CD4-positive, alpha-beta T cell treated with Interleukin-6 at 100 ng/mL for 8 hours (primary cell): Measurements from ENCODE around the gene SYT2.
"Not testable (repeated sequence)": the region's sequence is repeated elsewhere in the genome, so short reads cannot be mapped to it uniquely, and the experiment has no call there.

Source experiments
- DNase-seq: peaks from one replicate; pipeline ENCODE4 v3.0.0-alpha.2; 2020; ENCODE audit warnings: mixed read lengths, low spot score

The SYT2 gene

DNA sequence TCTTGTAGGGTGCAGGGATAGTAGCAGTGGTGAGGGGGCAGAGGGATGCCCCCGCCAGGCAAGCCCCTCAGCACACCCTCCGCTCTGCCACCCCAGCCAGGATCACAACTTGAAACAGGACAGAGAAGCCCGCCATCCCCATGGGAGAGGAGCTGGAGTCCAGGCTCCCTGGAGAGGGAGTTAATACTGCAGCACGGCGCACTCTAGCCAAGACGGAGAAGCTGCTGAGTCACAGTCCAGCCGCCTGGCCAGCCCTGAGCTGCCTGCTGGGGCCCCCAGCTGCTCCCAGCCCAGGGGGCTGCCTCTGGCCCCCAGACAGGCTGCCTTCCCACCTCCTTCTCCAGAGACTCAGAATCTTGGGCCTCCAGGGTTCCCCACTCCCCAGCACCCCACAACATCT is 87.2 kb downstream of the SYT2 start:
- DNase-seq = no peak

DNA sequence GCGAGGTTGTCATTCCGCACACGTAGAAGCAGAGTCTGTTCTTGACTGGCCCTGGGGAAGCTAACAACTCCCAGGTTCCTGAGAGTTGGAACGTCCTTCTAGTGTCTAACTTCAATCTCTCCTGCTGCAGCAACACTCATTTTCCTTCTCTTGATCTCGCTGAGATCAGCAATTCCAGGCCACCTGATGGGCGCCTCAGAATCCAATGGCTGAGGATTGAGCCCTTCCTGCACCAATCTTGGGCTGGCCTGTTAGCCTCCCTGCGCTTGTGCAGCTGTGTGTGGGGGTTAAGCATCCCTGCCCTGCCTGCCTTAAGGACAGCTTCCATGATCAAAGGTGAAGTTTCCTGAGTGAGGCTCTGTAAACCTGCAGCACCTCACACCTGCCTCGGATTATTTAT is 87.9 kb downstream of the SYT2 start:
- no peak for DNase-seq

DNA sequence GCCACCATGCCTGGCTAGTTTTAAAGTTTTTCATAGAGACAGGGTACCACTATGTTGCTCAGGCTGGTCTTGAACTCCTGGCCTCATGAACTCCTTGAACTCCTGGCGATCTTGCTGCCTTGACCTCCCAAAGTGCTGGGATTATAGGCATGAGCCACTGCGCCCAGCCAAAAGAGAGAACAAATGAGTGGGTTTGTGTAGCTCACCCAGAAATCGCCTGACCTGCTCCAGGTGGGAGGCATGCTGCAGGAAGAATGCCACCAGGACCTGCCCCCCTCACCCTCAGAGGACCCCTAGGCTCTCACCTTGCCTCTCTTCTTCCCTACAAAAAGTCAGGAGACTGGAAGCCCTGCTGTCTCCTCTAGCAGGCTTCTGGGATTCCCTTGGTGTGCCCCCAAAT is 88.8 kb downstream of the SYT2 start:
- DNase-seq = no peak

DNA sequence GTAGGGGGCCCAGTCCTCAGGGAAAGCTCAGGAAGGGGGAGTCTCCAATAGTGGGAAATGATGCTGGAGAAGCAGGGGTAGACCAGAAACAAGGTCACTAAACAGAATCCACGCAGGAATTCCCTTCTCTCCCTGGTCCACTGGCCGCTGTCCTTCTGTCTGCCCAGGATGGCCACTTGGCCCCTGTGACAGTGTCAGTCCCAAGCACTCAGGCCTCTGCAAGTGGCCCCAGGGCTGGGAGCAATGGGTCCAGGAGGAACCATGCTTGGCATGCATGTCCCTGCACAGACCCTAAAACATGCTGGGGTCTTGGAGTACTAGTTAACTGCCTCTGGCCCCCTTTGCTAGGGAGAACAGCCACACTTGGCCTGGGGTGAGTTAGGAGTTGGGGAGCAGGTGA is 90.2 kb downstream of the SYT2 start:
- not testable (repeated sequence) for DNase-seq

DNA sequence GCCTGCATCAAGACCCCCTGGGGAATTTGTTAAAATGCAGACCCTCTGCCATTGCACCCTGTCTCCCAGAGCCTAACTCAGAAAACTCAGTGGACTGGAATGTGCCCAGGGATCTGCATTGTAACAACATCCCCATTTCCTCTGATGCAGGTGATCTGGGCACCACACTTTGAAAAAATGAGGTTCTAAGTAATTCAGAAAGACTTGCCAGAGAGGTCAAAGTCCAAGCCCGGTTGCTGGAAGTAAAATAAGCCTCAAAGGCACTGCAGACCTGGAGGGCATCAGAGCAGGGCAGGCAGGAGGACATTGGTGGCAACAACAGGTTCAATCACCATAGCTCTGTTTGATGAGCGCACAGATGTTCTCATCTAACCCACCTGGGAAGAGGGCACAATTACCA is 90.7 kb downstream of the SYT2 start:
- DNase-seq = no peak

DNA sequence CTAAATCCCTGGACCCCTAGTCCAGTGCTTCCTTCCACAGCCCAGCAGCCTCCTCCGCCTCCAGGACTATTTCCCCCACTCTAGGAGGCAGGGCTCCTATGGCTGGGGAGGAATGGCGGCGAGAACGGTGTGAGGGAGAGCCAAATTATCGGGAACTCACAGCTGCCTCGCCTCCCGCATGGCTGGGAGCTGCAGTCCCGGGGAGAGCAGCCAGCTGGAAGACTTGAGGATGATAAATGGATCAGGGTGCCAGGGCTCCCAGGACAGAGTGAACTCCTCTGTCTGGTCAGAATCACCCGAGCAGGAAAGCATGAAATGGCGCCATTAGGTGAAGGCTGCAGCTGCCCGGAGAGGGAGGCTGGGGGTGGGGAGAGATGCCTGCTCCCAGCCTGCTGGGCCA is 91.2 kb downstream of the SYT2 start:
- not testable (repeated sequence) for DNase-seq

DNA sequence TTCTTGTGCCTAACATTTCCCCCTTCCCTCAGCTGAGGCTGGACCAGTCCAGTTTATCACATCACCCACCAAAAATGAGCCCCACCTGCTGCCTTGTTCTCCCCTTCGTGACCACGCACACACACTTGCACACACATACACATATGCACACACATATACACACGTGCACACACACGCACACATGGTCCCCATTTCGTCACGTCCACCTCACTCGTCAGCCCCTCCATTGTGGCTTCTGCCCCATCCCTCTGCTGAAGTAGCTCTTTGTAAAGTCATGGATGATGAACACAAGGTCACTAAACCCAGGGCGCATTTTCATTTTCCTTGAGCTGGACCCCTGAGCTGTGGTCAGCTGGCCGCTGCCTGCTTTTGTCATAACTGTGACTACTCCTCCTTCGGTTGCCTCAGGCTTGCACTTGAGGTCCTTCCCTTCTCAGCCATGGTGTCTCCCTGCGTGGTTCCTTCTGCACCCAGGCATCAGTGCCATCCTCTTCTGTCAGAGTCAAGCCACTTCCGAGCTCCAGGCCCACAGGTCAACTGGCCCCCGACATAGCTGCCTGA is 93.8 kb downstream of the SYT2 start:
- DNase-seq = no peak

DNA sequence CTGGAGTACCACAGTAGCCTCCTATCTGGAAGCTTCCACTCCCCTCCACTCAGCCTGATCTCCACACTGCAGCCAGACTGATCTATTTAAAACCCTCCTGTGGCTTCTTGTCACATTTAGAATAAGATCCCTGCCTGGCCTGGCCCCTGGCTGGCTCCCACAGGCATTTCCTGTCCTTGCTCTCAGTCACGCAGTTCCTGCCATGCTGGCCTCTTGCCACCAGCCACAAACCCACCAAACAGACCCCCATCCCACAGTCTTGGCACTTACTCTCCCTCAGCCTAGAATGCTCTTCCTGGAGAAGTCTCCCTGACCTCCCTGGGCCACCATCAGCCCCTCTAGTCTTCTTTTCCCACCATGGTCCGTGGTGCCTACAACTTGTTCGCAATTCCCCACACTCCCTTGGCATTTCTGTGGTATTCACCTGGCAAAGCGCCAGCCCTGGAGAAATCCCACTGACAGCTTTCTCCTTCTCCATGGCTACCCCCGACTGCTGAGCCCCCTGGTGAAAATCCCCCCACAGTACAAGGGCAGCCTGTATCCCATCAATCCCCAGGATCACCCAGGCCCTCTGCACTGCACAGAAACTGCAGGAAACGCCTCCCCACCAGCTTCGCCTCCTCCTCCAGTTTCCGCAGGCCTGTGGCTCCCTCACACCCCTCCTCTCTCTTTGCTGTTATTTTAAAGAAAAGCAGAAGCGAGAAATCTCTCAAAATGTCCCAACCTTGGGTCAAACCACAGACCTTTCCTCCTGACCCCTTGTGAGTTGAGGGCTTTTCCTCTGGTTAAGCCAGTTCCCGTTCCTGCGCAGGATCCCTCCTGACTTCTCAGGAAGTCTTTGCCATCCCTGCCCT is 94.5 kb downstream of the SYT2 start:
- no peak for DNase-seq

DNA sequence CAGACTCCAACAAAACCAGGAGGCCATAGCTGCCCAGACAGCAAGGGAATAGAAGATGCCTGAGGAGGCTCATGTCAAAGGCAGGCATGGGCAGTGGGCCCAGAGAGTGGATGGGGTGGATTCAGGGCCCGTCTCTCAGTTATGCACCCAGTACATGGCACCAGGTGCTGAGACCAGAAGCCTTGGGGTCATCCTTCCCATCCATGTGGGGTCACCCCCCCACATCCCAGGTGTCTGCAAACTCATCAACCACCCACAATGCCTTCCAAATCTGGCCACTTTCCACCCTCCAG is 95.1 kb downstream of the SYT2 start:
- DNase-seq = not testable (repeated sequence)

DNA sequence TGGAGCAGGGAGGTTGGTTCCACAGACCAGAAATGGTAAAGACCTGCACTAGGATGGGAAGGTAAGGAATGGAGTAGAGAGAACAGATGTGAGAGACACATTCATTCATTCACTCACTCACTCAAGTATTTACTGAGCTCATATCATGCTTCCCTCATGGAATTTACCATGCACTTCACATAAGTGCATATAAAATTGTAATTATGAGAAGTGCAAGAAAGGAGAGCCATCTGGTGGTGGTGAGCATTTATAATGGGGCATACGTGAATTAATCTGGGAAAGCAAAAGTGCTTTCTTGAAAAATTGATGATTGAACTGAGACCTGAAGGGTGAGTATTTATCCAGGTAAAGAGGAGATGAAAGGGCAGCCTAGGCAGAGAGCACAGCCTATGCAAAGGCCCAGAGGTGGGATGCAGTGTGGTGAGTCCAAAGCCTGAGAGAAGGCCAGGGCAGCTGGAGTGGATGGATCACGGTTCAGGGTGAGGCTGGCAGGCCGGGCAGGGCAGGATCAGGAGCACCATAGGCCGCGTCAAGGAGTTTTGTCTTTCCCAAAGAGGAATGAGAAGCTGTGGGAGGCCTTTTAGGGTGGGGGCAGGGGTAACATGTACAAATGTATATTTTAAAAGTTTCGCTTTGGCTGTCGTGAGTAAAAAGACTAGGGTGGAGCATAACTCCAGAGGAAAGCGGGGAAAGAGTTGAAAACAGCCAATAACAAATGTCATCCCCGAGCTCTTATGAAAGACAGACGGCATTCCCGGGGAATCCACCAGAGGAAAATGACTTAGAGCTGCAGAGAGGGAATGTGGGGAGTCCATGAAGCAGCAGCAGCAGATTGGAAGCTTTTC is 95.7 kb downstream of the SYT2 start:
- not testable (repeated sequence) for DNase-seq

DNA sequence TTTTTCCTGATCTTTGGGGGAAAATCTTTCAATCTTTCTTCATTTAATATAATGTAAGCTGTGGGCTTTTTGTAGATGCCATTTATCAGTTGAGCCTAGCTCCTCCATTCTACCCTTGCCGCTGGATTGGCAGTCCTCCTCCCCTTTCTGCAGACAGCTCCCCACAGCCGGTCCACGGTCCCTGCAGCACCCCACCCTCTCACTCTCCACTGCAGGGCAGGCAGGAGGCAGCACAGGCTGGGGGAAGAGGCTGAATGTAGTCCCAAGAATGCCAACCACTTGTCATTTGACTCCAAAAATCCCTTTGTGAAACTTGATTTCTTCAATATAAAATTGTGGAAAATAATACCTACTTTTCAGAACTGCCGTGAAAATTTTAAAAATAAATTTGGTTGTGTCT is 96.7 kb downstream of the SYT2 start:
- no peak for DNase-seq

DNA sequence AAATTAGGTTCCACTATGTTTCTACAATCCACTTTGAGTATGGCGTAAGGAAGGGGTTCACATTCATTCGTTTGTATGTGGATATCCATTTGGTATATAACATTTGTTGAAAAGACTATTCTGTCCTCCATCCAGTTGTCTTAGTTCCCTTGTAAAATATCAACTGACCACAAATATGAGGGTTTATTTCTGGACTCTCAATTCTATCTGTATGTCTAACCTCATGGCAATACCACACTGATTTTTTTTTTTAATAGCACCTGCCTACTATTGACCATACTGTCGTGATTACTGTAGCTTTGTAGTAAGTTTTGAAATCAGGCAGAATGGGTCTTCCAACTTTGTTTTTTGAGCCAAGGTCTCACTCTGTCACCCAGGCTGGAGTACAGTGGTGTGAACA is 98.2 kb downstream of the SYT2 start:
- DNase-seq = not testable (repeated sequence)

DNA sequence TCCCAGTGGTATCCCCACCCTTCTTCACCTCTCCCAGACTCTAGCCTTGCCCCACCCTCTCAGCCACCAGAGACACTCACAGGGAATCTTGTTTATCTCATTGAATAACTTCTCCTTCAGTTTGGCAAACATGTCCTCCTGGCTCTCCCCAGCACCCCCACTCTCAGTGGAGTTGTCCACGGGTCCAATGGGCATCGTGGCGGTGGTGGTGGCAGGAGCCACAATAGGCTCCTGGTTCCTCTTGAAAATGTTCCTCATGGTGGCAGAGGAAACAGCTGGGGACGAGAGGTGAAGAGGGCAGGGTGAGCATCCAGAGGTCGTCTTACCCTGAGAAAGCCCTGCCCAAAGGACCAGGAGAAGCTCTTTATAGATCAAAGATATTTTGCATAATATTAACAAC is 104.7 kb downstream of the SYT2 start:
- DNase-seq = no peak

DNA sequence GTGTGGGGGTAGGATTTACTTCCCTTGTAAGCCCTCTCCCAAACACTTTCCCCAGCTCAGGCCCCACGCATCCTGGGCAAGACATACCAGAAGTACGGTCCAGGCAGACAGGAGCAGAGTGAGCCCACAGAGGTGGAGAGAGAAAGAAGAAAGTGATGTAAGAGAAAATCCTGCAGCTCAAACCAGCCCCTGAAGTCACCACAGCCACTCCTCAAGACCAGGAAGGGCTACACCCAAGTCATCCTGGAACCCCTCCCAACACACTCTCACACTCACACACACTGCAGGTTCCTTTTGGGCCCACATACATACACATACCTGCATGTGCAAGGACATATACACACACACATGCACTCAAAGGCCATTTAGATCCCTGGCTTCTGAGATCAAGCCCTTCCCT is 106.8 kb downstream of the SYT2 start:
- DNase-seq = no peak

DNA sequence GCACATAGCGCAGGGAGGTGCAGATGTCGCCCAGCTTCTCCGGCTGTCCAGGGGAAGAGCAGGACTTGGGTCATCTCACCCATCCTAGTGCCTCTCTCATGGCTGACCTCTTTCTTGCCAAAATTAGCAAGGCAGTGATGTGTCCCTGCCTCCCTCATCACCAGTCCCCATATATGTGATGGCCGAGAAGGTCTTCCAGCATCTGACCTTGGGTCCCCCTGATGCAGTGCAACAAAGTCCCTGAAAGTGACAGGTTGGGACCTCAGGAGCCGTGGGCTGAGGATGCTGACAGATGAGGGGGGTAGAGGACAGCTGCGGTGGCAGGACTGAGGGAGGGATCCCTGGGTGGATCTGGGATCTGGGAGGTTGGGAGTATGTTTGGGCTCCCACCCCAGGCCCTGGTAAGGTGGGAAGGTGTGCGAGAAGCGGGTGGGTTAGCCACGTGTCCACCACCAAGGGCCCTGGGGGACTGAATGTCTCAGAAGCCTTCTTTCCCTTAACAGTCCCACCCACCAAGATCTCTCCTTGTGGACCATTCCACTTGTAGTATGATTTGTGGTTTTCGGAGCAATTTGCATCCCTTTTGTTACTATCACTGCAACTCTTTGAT is 109.7 kb downstream of the SYT2 start:
- no peak for DNase-seq

DNA sequence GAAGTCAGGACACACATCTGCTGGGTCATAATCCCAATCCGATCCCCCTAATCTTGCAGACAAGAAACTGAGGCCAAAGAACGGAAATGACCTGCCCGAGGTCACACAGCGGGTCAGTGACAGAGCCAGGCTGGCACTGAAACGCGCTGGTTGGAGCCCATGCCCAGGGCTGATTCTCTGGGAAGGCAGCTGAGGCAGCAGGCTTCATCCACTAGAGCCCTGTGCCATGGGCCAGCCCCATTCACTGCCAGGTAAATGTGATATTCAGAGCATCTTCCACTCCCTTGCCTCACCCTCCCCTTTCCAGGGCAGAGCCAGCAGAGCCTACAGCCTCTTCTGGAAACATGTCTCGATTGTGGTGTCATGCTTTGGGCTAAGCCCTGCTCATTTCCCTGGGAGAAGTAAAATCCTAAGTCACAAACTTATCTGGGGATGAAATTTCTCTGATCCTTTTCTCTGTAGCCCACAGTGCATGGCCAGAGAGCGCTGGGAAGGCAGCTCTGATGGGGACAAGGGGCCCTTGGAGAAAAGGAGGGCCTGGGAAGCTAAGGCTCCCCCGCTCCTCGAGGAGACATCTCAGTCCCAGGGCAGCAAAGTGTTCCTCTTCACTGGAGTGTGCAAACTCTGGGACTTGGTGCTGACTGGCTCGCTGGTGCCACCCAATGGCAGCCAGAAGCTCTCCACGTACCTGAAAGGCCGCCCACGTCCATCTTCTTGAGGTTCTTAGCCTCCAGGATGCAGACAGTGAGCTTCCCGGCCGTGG is 110.4 kb downstream of the SYT2 start:
- no peak for DNase-seq

DNA sequence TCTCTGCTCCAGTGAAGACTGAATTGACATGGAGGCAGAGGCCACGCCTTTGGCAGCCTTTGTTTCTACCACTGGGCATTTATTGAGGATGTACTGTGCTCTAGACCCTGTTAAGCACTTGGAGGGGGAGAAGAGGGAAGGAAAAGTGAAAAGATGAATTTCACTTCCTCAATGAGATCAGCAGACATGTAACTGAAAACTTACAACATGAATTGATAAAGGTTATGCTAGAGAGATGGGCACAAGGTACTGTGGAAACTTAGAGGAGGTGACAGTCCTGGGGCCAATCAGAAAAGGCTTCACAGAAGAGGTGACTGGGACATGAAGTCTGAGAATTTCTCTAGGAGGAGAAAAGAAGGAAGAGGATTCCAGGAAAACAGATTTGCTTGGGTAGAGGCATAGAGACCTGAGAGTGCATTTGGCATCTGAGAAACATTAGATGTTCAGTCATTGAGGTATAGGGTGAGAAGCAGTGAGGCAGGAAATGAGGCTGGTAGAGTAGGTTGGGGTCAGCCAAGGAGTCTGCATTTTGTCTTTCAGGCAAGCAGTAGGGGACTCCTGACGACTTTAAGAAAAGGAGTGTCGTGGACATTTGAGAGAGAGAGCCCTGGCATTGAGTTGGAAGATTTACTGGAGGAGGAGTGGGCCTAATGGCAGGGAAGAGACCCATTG is 113.0 kb downstream of the SYT2 start:
- no peak for DNase-seq

DNA sequence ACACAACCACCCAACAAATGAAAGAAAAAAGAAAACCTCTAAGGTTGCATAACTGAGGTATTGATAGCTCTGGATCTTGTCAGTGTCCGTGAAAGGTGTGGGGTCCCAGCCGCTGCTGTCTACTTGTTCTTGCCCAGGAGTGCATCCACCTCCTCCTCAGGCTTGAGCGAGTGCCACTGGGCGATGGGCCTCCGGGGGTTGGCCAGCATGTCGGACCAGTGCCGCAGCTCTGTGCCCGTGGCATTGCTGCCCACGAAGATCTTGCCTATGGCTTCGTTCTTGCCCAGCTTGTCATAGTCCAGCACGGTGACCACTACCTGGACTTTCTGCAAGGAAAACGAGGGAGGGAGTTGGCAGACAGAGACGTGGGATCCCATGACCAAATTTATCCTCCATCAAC is 113.6 kb downstream of the SYT2 start:
- no peak for DNase-seq

DNA sequence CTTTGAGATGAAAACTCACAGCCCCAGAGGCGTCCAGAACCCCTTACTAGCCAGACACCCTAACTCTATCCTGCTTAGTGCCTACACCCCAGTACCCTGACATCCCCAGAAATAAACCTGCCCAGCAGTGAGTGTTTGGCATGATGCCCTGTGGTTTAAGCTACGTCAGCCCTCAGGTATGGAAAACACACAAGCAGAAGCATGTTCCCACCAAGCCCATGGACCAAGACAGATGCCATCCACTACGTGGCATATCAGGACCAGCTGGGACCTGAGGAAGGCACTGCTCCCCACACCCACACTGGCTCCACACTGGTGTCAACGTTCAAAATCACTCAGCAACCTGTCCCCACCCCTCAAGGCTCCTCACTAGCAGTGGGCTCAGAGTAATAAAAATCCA is 116.4 kb downstream of the SYT2 start:
- no peak for DNase-seq

DNA sequence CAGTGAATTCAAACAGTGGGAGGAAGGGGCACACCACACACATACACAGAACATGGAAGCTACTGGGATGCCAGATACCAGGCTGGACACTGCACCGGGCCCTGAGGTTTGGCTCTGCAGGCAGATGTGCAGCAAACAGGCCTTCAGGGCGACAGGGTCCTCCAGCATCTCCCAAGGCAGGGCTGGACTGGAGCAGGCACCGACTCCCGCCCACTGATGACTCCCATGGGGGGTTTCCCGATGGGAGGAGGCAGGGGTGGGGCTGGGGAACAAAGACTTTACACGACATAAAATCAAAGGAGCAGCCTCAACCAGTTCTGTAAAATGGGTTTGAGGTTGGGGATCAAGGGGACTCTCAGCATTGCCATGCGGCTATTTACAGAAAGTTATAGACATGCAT is 118.1 kb downstream of the SYT2 start:
- DNase-seq = no peak

DNA sequence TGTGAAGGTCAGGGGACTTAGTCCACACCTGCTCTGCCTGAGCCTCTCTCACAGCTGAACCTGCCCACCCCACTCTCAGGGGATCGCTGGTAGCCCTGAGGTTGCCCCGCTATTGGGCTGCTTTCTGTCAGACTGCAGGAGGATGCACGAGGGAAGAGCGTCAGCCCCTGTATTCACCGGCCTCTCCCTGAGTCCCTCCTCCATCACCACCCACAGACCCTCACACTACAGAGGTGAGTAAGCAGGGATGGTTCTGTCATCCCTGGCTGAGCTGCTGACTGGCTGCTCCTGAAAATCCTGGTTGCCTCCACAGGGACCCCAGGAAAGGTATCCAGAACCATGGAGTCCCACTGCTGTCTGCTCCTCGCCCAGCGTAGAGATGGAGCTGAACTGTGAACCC is 118.7 kb downstream of the SYT2 start:
- no peak for DNase-seq
